NCI-H1105 (cell line): Measurements from ENCODE around the gene PIK3C2A.
"Not testable (repeated sequence)": the region's sequence is repeated elsewhere in the genome, so short reads cannot be mapped to it uniquely, and the experiment has no call there.

Experiments
- DNase-seq: peaks from one replicate; lab custom pipeline; 2025; lab: John Stamatoyannopoulos, UW

Gene PIK3C2A, protein sequence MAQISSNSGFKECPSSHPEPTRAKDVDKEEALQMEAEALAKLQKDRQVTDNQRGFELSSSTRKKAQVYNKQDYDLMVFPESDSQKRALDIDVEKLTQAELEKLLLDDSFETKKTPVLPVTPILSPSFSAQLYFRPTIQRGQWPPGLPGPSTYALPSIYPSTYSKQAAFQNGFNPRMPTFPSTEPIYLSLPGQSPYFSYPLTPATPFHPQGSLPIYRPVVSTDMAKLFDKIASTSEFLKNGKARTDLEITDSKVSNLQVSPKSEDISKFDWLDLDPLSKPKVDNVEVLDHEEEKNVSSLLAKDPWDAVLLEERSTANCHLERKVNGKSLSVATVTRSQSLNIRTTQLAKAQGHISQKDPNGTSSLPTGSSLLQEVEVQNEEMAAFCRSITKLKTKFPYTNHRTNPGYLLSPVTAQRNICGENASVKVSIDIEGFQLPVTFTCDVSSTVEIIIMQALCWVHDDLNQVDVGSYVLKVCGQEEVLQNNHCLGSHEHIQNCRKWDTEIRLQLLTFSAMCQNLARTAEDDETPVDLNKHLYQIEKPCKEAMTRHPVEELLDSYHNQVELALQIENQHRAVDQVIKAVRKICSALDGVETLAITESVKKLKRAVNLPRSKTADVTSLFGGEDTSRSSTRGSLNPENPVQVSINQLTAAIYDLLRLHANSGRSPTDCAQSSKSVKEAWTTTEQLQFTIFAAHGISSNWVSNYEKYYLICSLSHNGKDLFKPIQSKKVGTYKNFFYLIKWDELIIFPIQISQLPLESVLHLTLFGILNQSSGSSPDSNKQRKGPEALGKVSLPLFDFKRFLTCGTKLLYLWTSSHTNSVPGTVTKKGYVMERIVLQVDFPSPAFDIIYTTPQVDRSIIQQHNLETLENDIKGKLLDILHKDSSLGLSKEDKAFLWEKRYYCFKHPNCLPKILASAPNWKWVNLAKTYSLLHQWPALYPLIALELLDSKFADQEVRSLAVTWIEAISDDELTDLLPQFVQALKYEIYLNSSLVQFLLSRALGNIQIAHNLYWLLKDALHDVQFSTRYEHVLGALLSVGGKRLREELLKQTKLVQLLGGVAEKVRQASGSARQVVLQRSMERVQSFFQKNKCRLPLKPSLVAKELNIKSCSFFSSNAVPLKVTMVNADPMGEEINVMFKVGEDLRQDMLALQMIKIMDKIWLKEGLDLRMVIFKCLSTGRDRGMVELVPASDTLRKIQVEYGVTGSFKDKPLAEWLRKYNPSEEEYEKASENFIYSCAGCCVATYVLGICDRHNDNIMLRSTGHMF (N-terminal part only)

GRCh38 chr11:17207317-17208256, at the start of gene PIK3C2A:
Gene PIK3C2A (minus strand): TSS chr11:17207986. CDS start chr11:17169741, 38,245 bp downstream.
- peak; percentile 97 for DNase-seq

DNA sequence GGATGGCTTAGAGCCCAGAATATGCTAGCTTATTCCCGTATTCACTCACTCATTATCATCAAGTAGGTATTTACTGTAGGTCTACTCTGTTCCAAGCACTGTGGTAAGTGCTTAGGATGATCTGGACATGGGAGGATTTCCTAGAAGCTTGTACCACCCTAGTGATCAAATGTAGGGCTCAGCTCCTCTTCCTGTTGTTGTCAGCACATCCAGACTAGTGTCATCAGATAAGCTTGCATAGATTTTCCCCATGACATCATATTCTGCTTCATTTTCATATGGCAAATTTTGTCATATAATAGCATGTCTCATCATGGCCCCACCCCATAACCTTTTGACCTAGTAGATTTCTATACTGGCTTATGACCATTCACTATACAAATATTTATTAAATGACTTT, 49.4 kb upstream of the PIK3C2A start:
- no peak for DNase-seq

- no peak for DNase-seq
Measured at GRCh38 chr11:17256512-17256911, 48.7 kb upstream of the PIK3C2A start.

- no peak for DNase-seq
Measured at GRCh38 chr11:17252704-17253103, 44.9 kb upstream of the PIK3C2A start.

DNA sequence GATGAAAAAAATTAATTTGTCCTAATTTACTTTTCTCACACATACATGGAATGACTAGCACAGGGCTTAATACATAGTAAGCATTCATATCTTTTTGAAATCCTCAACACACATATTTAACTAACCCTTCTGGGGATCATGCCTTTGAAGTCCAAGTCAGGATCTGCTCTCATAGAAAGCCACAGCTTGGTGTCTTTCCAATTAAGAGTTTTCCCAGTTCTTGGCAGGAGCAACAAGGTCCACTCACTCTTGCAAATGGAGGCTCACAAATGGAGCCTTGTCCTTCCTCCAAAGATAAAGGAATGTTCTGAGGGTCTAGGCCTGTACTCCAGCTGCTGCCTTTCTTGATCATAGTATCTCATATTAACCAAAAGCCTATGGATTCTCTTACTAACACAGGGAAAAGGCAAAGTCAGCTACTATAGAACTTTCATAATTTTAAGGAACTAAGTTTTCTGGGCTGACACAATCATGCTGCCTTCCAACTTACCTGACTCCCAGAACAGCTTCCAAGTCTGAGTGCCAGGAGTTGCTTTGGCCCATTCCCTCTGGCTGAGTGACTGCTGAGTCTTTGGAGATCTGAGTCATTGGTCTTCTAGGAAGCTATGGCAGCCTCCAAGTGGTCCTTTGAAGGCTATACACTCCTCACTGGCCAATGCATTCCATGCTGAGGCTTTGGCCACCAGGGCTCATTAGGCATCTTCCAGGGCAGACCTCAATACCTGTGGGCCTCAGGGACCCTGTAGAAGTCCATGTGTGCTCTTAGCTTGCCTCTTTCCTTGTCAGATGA, 43.0 kb upstream of the PIK3C2A start:
- DNase-seq: no peak

GRCh38 chr11:17244046-17244445, 36.3 kb upstream of the PIK3C2A start:
- DNase-seq: no peak

DNA sequence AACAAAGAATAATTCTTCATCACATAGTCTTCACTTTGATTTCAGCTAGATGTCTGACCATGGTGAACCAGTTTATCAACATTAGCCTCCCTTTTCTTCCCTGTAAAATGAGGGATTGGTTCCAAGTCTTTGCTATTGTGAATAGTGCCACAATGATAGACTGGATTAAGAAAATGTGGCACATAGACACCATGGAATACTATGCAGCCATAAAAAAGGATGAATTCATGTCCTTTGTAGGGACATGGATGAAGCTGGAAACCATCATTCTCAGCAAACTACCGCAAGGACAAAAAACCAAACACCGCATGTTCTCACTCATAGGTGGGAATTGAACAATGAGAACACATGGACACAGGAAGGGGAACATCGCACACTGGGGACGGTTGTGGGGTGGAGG, 35.2 kb upstream of the PIK3C2A start:
- not testable (repeated sequence) for DNase-seq

- DNase-seq: no peak
Measured at GRCh38 chr11:17240780-17241179, 33.0 kb upstream of the PIK3C2A start.

- DNase-seq: not testable (repeated sequence)
Measured at GRCh38 chr11:17239927-17240326, 32.1 kb upstream of the PIK3C2A start.

DNA sequence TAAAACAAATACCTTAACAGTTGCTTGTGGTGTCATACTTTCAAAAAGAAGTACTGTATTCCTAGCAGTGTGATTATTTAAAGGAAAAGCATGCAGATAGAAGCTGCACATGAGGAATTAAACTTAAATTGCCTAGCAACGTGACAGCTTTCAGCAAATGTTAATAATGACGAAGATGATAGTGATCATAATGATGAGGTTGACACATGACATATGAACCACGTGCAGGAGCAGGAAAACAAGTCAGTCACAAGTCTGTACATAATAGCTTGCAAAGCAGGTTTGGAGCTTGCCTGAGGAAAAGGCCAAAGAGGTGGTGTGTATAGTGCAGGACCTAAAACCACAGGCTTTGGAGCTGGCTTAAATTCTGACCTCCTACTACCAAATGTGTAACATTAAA, 30.6 kb upstream of the PIK3C2A start:
- DNase-seq: no peak

- DNase-seq: no peak
Measured at GRCh38 chr11:17233101-17233500, 25.3 kb upstream of the PIK3C2A start.

GRCh38 chr11:17230867-17231851, 23.4 kb upstream of the PIK3C2A start:
- DNase-seq: no peak

GRCh38 chr11:17229481-17230152, 21.8 kb upstream of the PIK3C2A start:
- no peak for DNase-seq

DNA sequence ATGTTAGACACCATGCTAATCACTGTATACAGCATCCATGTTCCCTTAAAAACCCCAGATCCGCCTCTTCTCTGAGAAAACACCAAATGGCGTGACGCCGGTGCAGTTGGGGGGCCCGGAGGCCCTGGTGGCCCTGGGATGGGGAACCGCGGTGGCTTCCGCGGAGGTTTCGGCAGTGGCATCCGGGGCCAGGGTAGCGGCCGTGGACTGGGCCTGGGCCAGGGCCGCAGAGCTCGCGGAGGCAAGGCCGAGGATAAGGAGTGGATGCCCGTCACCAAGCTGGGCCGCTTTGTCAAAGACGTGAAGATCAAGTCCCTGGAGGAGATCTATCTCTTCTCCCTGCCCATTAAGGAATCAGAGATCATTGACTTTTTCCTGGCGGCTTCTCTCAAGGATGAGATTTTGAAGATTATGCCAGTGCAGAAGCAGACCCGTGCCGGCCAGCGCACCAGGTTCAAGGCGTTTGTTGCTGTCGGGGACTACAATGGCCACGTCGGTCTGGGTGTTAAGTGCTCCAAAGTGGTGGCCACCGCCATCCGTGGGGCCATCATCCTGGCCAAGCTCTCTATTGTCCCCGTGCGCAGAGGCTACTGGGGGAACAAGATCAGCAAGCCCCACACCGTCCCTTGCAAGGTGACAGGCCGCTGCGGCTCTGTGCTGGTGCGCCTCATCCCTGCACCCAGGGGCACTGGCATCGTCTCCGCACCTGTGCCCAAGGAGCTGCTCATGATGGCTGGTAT, 20.6 kb upstream of the PIK3C2A start:
- not testable (repeated sequence) for DNase-seq

DNA sequence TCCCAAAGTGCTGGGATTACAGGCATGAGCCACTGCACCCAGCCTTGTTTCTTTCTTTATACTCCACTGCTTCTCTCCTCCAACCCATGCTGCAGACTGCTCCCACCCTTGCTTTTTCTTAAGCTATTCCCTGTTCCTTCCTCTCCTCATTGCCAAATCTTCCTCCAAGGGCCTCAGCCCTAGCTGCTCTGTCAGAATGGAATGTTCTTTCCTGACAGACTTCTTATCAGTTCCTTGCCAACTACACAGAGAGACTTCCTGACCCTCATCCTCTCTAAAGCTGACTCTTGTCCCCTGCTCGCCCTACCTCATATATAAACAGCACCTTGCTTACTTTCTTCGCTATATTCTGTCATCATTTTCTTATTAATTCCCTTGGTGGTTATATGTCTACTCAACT, 16.9 kb upstream of the PIK3C2A start:
- DNase-seq: no peak

DNA sequence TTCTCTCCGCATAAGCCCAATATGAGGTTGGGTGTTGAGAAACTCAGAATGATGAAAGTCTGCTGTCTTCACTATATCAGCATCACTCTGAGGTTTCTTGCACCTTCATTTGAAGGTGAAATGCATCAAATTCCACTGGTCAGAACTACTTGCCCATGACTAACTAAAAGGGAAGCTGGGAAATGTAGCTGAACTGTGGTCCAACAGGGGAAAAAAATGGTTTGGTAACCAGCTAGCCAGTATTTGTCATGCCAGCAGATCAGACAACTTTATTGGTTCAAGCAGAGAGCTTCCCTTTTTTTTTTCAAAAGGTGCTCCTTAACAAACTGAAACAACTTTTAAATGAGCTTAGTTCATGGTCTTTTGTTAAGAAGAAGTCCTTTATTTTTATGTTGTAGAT, 14.2 kb upstream of the PIK3C2A start:
- no peak for DNase-seq

- no peak for DNase-seq
Measured at GRCh38 chr11:17219016-17219415, 11.2 kb upstream of the PIK3C2A start.

GRCh38 chr11:17218403-17218802, 10.6 kb upstream of the PIK3C2A start:
- no peak for DNase-seq
